Trophoblast cell (in vitro differentiated cells and primary cell): Measurements from ENCODE around the gene SPRYD4.
A peak's percentile ranks its signal among the peaks of the same experiment; 100 is the strongest.
"Not testable (repeated sequence)": the region's sequence is repeated elsewhere in the genome, so short reads cannot be mapped to it uniquely, and the experiment has no call there.

Experiments used
- DNase-seq, 2 donors: peaks; one replicate each; pipeline ENCODE4 v3.0.0-alpha.2; 2016
- H2AFZ ChIP-seq: 2 replicates; pipeline ENCODE4 v1.6.1; 2013; ENCODE audit warnings: low read length, moderate library complexity, mild to moderate bottlenecking; ENCODE audit not compliant: insufficient read depth, poor library complexity
- H2AK5ac ChIP-seq: 2 replicates; pipeline ENCODE4 v1.6.1; 2013; ENCODE audit warnings: mild to moderate bottlenecking, low read length
- H2BK120ac ChIP-seq: 2 replicates; pipeline ENCODE4 v1.6.1; 2013; ENCODE audit warnings: low read length, mild to moderate bottlenecking, moderate library complexity; ENCODE audit not compliant: insufficient read depth, poor library complexity
- H2BK12ac ChIP-seq: 2 replicates; pipeline ENCODE4 v1.6.1; 2013; ENCODE audit warnings: mild to moderate bottlenecking, low read length, moderate library complexity
- H2BK5ac ChIP-seq: 2 replicates; pipeline ENCODE4 v1.6.1; 2013; ENCODE audit warnings: low read length, low read depth, moderate library complexity, mild to moderate bottlenecking; ENCODE audit not compliant: poor library complexity
- H3K14ac ChIP-seq: 2 replicates; pipeline ENCODE4 v1.6.1; 2013; ENCODE audit warnings: mild to moderate bottlenecking, low read length
- H3K18ac ChIP-seq: 2 replicates; pipeline ENCODE4 v1.6.1; 2013; ENCODE audit warnings: mild to moderate bottlenecking, low read length
- H3K23ac ChIP-seq: 2 replicates; pipeline ENCODE4 v1.6.1; 2013; ENCODE audit warnings: low read length
- H3K27ac ChIP-seq: 2 replicates; pipeline ENCODE4 v1.5.1; 2013; ENCODE audit warnings: low read depth, mild to moderate bottlenecking, inconsistent platforms, low read length, moderate library complexity
- H3K27me3 ChIP-seq: 2 replicates; pipeline ENCODE4 v1.6.1; 2013; ENCODE audit warnings: inconsistent platforms, mild to moderate bottlenecking, low read length, moderate library complexity; ENCODE audit not compliant: insufficient read depth
- H3K36me3 ChIP-seq, 2 experiments: 1 replicate in 1 of 2; 2 replicates in 1 of 2; pipeline ENCODE4 v1.6.1; 2013; ENCODE audit warnings: low read length in 2 of 2, mild to moderate bottlenecking in 2 of 2, moderate library complexity in 1 of 2; ENCODE audit not compliant: insufficient read depth in 2 of 2, control insufficient read depth in 1 of 2
- H3K4ac ChIP-seq: 2 replicates; pipeline ENCODE4 v1.6.1; 2013; ENCODE audit warnings: low read depth, mild to moderate bottlenecking, low read length, moderate library complexity
- H3K4me1 ChIP-seq, 2 experiments: 1 replicate in 1 of 2; 2 replicates in 1 of 2; pipeline ENCODE4 v1.6.1; 2013; ENCODE audit warnings: low read length in 2 of 2, mild to moderate bottlenecking in 2 of 2, moderate library complexity in 1 of 2; ENCODE audit not compliant: insufficient read depth in 2 of 2, control insufficient read depth in 1 of 2
- H3K4me2 ChIP-seq: 2 replicates; pipeline ENCODE4 v1.6.1; 2013; ENCODE audit warnings: inconsistent platforms, mild to moderate bottlenecking, low read length, moderate library complexity
- H3K4me3 ChIP-seq: 2 replicates; pipeline ENCODE4 v1.5.1; 2013; ENCODE audit warnings: mild to moderate bottlenecking, low read depth, low read length, inconsistent platforms
- H3K79me1 ChIP-seq: one replicate; pipeline ENCODE4 v1.6.1; 2013; ENCODE audit warnings: low read length
- H3K79me2 ChIP-seq: 2 replicates; pipeline ENCODE4 v1.6.1; 2013; ENCODE audit warnings: low read length, mild to moderate bottlenecking; ENCODE audit not compliant: control insufficient read depth, insufficient read depth, poor library complexity
- H3K9ac ChIP-seq: 2 replicates; pipeline ENCODE4 v1.6.1; 2013; ENCODE audit warnings: mild to moderate bottlenecking, low read length
- H3K9me3 ChIP-seq: 2 replicates; pipeline ENCODE4 v1.6.1; 2013; ENCODE audit warnings: low read depth, mild to moderate bottlenecking, control low read depth, inconsistent platforms, low read length; ENCODE audit not compliant: insufficient read depth
- H4K12ac ChIP-seq: 2 replicates; pipeline ENCODE4 v1.6.1; 2013; ENCODE audit warnings: low read depth, mild to moderate bottlenecking, low read length, moderate library complexity
- H4K8ac ChIP-seq: 2 replicates; pipeline ENCODE4 v1.6.1; 2013; ENCODE audit warnings: low read depth, mild to moderate bottlenecking, low read length, moderate library complexity
- H4K91ac ChIP-seq: one replicate; pipeline ENCODE4 v1.6.1; 2013; ENCODE audit warnings: low read depth, mild to moderate bottlenecking, low read length, moderate library complexity
- WGBS: extraction: QIAGEN DNeasy Blood & Tissue Kit; methylation state at CpG from one replicate; pipeline ENCODE4 v1.1.7; 2013; ENCODE audit warnings: missing lambda C conversion rate; ENCODE audit not compliant: insufficient read length, insufficient coverage; ENCODE audit errors: extremely low coverage; 5-methylcytosine and 5-hydroxymethylcytosine counted together

The SPRYD4 gene

GRCh38 chr12:56443208-56443607, 25.2 kb upstream of the SPRYD4 start:
- not testable (repeated sequence) for H3K27ac ChIP-seq, H3K4ac ChIP-seq, H3K14ac ChIP-seq, H2AK5ac ChIP-seq, H3K23ac ChIP-seq, H2BK12ac ChIP-seq, H3K4me2 ChIP-seq, H4K91ac ChIP-seq, H3K79me2 ChIP-seq, H3K18ac ChIP-seq, H3K27me3 ChIP-seq, H3K9me3 ChIP-seq, H3K79me1 ChIP-seq, H2BK5ac ChIP-seq, H3K9ac ChIP-seq, H3K4me3 ChIP-seq, H2BK120ac ChIP-seq, H3K4me1 ChIP-seq, H3K36me3 ChIP-seq, H4K8ac ChIP-seq, H4K12ac ChIP-seq, H2AFZ ChIP-seq
- peak; percentile 44 to 72 for DNase-seq
- no CpG with 5 or more reads among the region's 2 CpGs for WGBS

GRCh38 chr12:56448860-56449621, 19.3 kb upstream of the SPRYD4 start, which contains the start of gene TIMELESS:
Gene TIMELESS, minus strand, starts transcription at chr12:56449426. Its CDS starts 15,256 bp downstream, at chr12:56434170.
- Histone ChIP-seq H3K4me2 (peak within 1 kb of the TSS; percentile 92), H3K9ac (peak within 1 kb of the TSS; percentile 96), H3K27ac (peak within 1 kb of the TSS; percentile 97), H2AK5ac (no peak within 1 kb of the TSS), H3K23ac (no peak within 1 kb of the TSS), H3K4me1 (no peaks in the 10 kb centered on the region), H3K4me3 (peak within 1 kb of the TSS; percentile 83), H3K27me3 (no peaks in the 10 kb centered on the region), H2BK12ac (no peak within 1 kb of the TSS), H3K14ac (peak within 1 kb of the TSS; percentile 91), H3K18ac (peak within 1 kb of the TSS; percentile 92), H4K12ac (peak within 1 kb of the TSS; percentile 91), H2BK120ac (peak within 1 kb of the TSS; percentile 25), H3K79me2 (peaks cover 4% of the 10 kb centered on the region), H2AFZ (peak within 1 kb of the TSS; percentile 74), H4K91ac (peak within 1 kb of the TSS; percentile 58), H3K9me3 (peaks cover 2% of the 10 kb centered on the region), H2BK5ac (peak within 1 kb of the TSS; percentile 92), H4K8ac (peak within 1 kb of the TSS; percentile 91), H3K36me3 (peaks cover 0 to 2% of the 10 kb centered on the region in 2 experiments), H3K79me1 (peaks cover 7% of the 10 kb centered on the region), H3K4ac (peak within 1 kb of the TSS; percentile 70)
- peak; percentile 82 to 89 for DNase-seq
- no CpG with 5 or more reads among the region's 58 CpGs for WGBS

- Histone ChIP-seq H3K14ac (no peak overlapping the region), H2BK120ac (no peak overlapping the region), H2BK12ac (no peak overlapping the region), H3K4me2 (peak overlapping the region; percentile 92), H3K4ac (no peak overlapping the region), H3K18ac (no peak overlapping the region), H2AK5ac (no peak overlapping the region), H2AFZ (no peak overlapping the region), H3K4me3 (no peak overlapping the region), H3K4me1 (no peaks in the 10 kb centered on the region), H4K12ac (no peak overlapping the region), H3K27me3 (no peaks in the 10 kb centered on the region), H3K36me3 (no peaks in the 10 kb centered on the region), H3K27ac (no peak overlapping the region), H4K8ac (peak overlapping the region; percentile 85), H3K9ac (no peak overlapping the region), H3K23ac (no peak overlapping the region), H3K9me3 (no peaks in the 10 kb centered on the region), H4K91ac (no peak overlapping the region), H3K79me1 (peaks cover 7% of the 10 kb centered on the region), H2BK5ac (no peak overlapping the region), H3K79me2 (peaks cover 4% of the 10 kb centered on the region)
- WGBS = no CpG with 5 or more reads among the region's 5 CpGs
- DNase-seq = no peak
Measured at GRCh38 chr12:56449622-56449984, 18.8 kb upstream of the SPRYD4 start.

GRCh38 chr12:56450241-56450640, 18.1 kb upstream of the SPRYD4 start:
- no peak overlapping the region for H3K27ac ChIP-seq
- no peak overlapping the region for H3K4me3 ChIP-seq
- no peak overlapping the region for H4K91ac ChIP-seq
- H3K36me3 ChIP-seq = no peaks in the 10 kb centered on the region
- no peak overlapping the region for H3K4ac ChIP-seq
- no peaks in the 10 kb centered on the region for H3K9me3 ChIP-seq
- H2BK120ac ChIP-seq = no peak overlapping the region
- no peak for DNase-seq
- whole genome bisulfite sequencing = no CpG with 5 or more reads among the region's 3 CpGs
- H2AK5ac ChIP-seq = no peak overlapping the region
- H3K79me2 ChIP-seq = peaks cover 4% of the 10 kb centered on the region
- no peaks in the 10 kb centered on the region for H3K27me3 ChIP-seq
- H3K14ac ChIP-seq = no peak overlapping the region
- H3K79me1 ChIP-seq = peaks cover 7% of the 10 kb centered on the region
- H2AFZ ChIP-seq = no peak overlapping the region
- H4K8ac ChIP-seq = no peak overlapping the region
- H3K4me1 ChIP-seq = no peaks in the 10 kb centered on the region
- no peak overlapping the region for H4K12ac ChIP-seq
- no peak overlapping the region for H3K9ac ChIP-seq
- H3K18ac ChIP-seq = no peak overlapping the region
- H2BK12ac ChIP-seq = no peak overlapping the region
- H2BK5ac ChIP-seq = no peak overlapping the region
- no peak overlapping the region for H3K4me2 ChIP-seq
- H3K23ac ChIP-seq = no peak overlapping the region
